Measurements from ENCODE around the gene IL15RA.
"Not testable (repeated sequence)": the region's sequence is repeated elsewhere in the genome, so short reads cannot be mapped to it uniquely, and the experiment has no call there.

The IL15RA gene

DNA sequence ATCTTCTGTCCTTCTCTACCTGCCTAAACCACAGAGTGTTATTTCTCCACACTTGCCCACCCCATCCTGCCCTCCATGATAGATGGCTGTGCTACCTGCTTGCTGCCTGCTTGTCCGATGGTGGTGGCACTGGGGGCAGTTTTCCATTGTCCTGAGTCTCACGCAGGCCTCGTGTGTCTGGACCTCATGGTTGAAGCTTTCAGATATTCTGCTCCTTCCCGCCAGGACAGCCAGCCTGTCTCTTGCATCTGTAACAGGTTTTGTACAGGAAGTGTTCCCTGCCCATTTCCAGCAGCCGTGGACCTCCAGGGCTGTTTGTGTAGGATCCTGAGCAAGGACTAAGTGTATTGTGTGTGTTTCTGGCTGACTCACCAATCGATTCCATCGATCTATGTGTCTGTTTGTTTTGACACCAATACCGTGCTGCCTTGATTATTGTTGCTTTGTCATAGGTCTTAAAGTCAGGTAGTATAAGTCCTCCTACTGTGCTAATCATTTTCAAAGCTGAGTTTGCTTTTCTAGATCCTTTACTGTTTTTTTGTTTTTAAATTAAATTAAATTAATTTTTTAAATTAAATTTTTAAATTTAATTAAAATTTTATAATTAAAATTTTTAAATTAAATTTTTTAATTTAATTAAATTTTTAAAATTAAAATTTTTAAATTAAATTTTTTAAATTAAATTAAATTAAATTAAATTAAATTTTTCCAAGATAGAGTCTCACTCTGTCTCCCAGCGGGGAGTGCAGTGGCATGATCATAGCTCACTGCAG is 8.5 kb downstream of the IL15RA start:
- no peak for DNase-seq

DNA sequence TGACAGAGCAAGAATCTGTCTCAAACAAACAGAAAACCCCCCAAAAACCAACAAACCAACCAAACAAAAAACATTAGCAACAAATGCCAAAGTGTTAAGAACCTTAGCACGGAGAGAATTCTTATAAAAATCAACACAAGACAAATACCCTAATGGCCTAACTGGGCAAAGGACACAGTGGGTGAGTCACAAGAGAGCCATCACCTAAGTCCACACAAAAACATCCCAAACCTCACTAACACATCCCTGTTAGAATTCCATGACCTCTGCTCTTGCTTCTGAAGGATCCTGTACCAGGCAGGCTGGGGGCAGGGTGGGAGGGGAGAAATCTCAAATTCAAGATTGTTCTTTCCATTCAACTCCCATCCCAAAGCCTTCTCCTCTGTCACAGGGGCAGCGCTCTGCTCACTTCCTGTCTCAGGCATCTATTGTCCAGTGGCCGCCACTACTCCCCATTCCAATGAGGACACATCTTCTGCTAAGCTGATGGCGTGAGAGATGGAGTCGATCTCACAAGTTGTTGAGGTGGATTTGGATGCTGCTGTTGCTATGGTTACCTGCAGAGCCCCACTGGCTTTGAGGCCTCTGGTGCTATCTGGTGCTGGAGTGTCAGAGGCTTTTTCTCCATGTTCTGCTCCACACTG is 9.2 kb downstream of the IL15RA start:
- no peak for DNase-seq

DNA sequence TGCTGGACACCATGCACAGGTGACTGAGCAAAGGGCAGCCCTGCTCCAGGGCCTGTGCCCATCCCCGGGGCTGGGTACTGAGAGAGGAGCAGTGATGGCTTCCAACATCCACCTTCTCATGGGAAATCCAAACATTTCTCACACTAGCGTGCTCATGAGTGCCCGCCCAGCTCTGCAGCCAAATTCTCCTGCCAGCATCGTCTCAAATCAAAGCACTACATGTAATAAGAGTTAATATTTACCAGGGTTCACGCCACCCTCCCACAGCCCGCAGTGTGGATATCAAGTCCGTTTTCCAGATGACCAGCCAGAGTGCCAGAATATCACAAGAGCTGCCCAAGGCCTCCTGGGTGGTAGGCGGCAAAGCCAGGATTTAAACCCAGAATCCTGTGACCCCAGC is 12.1 kb downstream of the IL15RA start:
- DNase-seq = no peak

DNA sequence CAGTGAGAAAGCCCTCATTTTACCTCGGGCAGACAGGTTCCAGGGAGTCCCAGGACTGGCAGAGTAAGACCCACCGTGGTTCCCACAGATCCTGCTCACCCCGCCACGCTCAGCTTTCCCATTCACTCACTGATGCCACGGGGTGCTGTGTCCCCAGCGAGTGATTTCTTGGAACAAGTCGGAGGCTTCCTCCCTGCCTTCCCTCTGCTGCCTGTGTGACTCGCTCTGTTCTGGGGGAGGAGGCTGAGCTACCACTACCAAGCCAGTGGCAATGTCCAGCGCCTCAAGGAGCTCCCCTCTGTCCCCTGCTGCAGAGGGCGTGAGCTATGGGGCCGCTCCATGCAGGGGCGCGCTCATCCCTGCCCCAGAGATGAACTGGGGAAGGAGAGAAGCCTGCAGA is 12.6 kb downstream of the IL15RA start:
- no peak for DNase-seq

DNA sequence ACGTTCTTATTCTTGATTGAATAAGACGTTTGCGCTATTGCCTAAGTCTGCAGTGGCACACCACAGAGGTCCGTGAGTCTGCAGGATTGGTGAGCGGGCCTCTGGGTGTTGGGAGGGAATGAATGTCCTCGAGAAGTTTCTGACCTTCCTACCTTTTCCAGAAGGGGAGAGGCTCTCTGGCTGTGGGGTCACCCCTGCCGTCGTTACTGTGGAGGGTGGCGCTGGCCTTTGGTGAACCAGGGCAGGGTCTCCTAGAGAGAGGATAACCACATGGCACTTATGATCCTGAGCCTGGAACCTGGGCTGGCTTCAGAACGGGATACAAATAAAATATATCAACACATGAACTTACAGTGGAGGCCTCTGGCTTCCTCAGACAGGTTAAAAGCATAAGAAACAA is 13.8 kb downstream of the IL15RA start:
- DNase-seq = no peak

DNA sequence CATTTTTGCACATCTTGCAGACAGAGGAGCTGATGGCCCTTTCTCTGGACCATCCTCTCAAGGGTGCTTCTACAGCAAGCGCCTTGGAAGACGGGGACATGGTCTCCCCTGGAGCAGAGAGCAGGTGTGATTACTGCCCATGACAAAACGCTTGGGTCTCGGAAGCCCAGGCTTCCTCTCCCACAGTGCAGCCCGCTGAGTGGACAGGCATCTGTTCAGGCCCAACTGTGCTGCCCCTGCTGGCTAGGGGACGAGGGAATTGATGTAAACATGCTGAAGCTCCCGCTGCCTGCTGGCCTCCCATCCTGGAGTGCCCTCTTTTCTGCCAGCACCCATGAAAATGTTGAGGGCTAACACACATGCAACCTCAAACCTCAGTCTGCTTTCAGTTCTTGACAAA is 14.3 kb downstream of the IL15RA start:
- no peak for DNase-seq

DNA sequence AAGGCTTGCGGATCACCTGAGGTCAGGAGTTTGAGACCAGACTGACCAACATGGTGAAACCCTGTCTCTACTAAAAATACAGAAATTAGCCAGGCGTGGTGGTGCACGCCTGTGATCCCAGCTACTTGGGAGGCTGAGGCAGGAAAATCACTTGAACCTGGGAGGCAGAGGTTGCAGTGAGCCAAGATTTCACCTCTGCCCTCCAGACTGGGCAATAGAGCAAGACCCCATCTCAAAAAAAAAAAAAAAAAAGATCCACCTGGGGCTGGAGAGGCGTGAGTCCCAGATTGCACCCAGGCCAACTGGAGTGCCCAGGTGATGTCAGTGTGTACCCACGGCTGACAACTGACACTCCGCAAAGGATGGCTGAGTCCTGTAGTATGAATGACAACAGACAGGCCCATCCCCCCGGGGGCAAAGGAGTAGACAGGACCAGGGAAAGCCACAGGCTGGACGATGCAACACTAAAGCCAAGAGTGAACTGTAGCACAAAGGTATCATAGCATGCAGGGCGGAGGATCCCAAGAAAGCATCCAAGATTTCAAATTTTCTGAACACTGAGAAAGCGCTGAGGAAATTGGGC is 14.9 kb downstream of the IL15RA start:
- not testable (repeated sequence) for DNase-seq

DNA sequence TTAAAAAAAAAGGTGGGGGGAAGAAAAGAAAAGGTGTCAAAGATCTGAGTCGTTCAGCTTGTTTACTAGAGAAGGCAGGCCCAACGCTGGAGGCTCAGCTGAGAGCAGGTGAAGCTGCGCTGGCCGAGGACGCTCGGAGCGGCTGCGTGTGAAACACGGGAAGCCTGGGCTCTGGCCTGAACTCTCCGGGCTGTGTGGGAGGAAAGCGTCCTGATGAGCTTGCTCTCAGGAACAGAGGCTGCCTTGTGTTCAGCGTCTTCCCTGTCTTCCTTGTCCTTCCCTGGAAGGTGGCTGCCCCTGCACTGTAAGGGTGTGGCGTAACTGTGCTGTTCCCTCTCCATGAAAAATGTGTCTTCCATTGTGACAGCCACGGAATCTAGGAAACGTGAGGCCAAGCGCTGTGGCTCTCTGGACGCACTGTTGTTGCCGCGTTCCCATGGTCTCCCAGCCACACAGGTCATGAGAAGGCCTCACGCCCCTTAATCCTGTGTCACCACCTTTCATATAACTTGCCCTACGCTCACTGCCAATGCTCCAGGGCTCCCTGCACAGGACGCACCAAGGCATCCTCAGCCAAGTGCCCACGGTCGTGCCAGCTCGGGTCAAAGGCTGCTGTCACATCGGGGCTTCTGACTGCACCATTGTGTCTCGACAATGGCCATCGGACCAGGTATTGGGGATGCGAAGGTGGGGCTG is 15.8 kb downstream of the IL15RA start:
- no peak for DNase-seq

DNA sequence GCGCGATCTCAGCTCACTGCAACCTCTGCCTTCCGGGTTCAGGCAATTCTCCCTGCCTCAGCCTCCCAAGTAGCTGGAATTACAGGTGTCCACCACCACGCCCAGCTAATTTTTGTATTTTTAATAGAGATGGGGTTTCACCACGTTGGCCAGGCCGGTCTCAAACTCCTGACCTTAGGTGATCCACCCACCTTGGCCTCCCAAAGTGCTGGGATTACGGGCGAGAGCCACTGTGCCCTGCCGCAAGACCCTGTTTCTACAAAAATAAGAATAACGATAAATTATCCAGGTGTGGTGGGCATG is 16.4 kb downstream of the IL15RA start:
- not testable (repeated sequence) for DNase-seq

DNA sequence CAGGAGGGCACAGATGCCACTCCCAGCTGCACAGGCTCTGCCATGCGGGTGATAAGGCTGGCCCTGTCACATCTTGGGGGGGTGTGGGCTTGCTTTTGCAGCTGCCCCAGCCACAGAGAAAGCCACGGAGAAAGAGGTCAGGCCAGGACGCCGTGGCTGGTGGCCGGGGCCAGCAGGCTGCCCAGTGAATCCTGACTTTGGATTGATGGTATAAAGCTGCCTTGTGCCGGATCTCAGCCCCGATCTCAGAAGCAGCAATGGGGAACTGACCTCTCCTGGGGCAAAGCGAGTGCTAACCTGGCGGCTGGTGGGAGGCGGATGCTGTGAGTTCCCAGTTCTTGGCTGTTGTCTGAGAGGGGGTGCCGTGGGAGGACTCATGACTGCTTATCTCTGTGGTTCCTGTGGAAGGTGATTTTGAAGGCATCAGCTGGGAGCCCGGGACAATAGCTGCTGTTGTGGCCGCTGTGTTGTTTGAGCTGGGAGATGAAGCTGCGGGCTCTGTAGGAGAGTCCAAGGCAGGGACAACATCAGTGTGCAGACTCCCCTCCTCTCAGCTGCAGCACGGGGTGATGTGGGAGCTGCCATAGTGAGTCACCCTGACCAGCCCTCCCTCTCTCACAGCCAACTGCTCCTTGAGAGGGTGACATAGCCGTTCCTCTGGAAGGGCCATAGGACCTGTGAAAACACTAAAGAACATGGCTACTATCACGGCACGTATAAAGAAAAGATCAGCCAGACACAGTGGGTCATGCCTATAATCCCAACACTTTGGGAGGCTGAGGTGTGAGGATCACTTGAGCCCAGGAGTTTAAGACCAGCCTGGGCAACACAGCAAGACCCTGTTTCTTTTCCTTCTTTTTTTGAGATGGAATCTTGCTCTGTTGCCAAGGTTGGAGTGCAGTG is 17.0 kb downstream of the IL15RA start:
- no peak for DNase-seq

DNA sequence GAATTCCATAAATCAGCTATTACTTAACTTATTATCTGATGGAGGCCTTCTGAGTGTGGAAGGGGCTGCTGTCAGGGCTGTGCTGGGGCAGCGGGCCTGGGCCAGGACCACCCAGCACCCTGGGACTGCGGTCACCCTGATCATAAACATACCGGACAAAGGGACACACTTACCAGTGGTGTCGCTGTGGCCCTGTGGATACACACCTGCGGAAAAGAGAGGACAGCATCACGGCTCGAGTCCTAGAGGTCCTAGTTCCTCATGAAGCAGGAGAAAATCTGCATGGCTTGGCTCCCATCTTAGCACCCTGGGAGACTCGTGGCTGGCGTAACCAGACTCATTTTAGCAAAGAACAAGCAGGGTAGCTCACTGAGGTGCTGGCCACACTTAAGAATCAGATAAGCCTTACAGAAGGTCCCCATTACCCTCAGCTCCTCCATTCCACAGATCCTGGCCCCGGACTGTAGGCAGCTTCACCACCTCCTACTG is 17.7 kb downstream of the IL15RA start:
- no peak for DNase-seq

DNA sequence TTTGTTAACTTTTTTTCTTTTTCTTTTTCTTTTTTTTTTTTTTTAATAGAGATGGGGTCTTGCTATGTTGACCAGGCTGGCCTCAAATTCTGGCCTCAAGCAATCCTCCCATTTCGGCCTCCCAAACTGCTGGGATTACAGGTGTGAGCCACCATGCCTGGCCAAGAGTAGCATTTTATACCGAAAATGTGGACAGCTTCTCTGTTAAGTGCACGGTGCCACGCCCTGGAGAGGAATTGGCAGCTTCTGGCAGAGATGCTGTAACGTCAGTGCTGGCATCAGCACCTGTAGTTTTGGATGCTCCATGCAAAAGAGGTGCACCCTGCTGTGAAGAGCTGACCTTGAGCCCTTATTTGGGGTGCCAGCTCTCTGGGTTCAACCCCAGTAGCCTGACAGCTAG is 18.2 kb downstream of the IL15RA start:
- no peak for DNase-seq

DNA sequence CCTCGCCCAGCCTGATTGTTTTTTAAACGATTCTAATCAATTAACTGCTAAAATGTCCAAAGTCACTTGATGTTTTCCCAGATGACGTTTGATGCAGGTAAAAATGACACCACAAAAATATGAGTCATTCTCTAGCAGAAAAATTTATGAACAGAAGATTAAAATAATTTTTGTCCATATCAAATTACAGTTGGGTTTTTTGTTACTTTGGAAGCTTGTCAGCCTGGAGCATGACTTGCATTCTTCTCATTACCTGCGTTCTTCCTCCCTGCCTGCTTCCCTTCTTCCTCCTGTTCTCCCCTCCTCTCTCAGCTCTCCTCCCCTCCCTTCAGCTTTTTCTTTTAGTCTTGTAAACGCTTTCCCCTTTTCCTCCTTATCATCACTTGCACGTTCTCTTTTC is 18.7 kb downstream of the IL15RA start:
- DNase-seq = no peak

DNA sequence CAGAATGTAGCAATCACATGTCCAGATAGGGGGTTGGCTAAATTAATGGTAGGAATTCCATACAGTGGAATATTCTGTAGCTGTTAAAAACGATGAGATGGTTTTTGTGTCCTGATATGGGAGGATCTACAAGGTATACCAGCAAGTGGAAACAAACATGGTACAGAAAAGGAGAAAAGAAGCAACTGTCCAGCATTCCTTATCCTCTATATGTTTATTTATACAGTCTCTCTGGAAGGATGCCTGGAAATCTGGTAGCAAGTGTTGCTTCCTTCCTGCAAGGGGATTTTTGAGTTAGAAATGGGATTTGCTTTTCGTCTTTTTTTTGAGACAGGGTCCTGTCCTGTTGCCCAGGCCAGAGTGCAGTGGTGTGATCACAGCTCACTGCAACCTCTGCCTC is 19.3 kb downstream of the IL15RA start:
- DNase-seq = no peak

DNA sequence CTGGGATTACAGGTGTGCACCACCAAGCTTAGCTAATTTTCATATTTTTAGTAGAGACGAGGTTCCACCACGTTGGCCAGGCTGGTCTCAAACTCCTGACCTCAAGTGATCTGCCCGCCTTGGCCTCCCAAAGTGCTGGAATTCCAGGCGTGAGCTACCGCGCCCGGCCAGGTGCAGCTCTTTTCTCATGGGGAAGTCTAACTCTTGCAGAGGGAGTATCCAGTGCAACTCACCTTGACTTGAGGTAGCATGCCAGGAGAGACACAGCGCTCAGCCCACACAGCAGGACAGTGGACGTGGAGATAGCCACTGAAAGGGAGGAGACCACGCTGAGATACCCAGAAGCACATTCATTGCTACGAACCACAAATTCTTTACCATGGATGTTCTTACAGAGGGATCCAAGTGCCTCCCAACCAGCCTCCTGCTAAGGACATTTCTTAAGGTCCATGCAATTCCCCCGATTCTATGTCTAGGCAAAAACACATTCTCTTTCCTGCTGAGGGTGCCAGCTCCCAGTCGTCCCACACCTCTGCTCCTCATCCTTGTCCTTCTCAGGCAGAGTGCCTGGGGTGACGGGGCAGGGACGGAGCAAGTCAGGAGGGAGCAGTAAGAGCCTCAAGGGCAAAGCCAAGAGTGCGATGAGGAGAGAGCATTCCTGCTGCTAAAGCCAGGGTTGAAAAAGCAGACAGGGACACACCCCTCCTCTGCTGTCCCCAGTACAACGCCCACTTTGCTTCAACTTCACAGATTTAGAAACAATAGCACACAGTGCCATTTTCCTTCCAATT is 21.0 kb downstream of the IL15RA start:
- no peak for DNase-seq

DNA sequence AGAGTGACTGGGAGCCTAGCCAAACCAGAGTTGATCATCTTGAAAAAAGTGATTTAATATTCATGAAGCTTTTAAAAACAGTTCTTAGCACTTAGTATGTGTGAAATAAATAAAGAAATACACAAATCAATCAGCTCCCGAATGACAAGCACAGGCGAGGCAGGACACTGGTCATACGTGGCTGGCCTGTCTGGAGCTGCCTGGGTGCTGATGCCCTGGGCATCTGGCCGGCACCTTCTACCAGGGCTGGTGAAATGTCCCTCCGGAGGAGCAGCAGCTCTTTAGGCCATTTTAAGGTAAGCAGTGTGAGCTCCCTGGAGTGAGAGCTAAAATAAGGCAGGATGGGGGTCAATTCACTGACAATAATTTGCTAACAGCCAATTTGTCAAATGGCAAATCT is 23.7 kb downstream of the IL15RA start:
- no peak for DNase-seq

DNA sequence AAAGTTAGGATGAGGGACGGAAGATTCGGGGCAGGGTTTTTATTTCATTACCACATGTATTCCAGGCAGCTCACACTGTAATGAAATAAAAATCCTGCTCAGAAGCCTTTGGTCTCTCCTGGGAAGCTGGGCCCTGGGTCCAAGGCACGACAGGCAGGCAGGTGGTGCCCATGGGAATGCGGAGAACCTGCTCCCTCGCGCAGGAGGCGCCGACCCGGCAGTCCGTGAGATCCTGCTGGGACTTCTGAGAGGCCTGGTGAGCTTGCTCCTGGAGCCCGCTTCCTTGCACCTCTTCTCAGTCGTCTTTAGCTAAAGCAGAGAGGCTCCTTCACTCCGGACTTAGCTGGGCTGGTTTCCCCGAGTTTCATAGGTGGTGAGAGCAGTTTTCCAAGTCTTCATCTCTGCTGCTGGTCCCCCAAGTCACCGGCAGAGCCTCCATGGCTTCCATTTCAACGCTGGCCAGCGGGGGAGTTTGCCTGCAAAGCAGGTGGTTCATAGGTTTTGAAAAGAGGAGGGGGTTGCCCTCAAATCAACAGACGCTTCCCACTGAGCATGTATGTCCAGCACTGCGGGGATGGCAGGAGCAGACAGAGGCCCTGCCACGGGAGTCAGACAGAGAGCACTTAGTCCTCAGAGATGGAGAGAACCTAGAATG is 24.5 kb downstream of the IL15RA start:
- no peak for DNase-seq

DNA sequence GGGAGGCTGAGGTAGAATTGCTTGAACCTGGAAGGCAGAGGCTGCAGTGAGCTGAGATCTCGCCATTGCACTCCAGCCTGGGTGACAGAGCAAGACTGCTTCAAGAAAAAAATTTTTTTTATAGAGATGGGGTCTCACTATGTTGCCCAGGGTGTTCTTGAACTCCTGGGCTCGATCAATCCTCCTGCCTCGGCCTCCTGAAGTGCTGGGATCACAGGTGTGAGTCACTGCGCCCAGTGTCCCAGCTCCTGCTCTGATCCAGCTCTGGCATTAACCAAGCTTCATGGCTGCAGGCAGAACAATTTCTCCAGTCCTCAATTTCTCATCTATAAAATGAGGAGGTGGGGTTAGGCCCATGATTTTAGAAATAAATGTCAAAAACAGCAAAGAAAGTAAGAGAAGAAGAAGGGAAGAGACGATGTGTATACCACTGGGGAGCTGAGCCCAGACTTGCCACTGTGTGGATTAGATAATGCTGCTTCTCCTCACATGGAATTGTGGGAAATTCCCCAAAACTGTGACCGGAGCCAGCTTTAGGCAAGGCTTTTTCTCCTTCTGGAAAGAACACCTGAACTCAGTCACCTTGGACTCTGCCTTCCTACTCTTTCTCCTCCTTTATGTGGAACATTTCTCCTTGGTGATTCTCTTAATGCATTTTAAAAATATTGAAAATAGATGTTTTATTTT is 25.5 kb downstream of the IL15RA start:
- DNase-seq = no peak

DNA sequence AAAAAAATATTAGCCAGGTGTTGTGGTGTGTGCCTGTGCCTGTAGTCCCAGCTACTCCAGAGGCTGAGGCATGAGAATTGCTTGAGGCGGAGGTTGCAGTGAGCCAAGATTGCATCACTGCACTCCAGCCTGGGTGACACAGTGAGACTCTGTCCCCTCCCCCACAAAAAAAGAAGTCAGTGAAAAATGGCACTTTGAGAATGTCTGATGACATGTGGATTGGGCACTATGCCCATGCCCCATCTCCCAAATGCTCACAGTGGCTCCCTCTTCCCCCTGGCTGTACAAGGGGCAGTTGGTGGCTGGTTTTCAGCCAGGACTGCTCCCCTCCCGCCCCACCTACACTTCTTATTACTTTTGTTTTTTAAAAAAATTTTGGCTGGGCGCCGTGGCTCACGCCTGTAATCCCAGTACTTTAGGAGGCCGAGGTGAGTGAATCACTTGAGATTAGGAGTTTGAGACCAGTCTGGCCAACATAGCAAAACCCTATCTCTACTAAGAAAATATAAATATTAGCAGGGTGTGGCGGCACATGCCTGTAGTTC is 26.1 kb downstream of the IL15RA start:
- no peak for DNase-seq

DNA sequence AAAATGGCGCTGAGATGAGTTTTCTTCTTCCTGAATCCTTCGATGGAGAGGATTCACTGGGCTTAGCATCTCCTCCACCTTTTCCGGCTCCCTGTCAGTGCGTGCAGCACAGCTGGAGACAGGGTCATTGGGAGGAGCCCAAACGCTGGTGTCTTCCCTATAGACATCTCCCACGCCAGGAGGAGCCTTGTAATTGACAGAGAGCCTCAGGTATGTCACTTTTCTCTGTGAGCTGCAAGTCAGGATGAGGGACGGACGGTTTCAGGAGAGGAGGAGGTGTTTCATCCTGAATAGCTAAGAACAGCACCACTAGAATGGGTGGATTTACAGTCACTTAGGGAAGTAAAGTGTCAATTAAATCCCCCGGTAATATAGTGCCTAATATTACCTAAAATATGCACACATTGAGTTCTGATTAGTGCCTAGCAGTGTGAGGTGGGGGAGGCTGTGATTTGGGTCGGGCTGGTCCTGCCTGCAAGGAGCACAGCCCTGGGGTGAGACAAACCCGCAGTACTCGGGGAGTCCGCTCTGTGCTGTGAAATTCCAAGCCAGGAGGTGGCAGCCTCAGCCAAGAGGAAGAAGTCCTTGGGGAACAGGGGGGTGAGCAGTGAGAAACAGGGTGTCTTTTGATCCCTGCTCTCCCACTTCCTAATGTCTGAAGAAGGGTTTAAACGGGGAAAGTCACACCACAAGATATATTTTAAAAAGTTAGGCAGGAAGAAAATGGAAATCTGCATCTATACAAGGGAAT is 28.2 kb downstream of the IL15RA start:
- DNase-seq = no peak

Measured in activated T-cell treated with anti-CD3 and anti-CD28 coated beads, Interleukin-2, amount 50 U/mL, for 1 hour (primary cell).